Measurements from ENCODE around the gene TTLL8. TPM values are rescaled to one million over a fixed set of nuclear protein-coding genes. Genes with fewer than 3 reads are reported as not detected.

Gene TTLL8
- total RNA-seq, 2 experiments from 2014 or later: 0.06 to 0.72 TPM

GRCh38 chr22:50000587-50001387 is 57.3 kb downstream of the TTLL8 start:
- Histone ChIP-seq H3K27ac (ENCODE audit: low read depth, low read length, poor library complexity, severe bottlenecking) (no peak overlapping the region), H3K36me3 (ENCODE audit: insufficient read depth, low read length) (no peaks in the 10 kb centered on the region), H4K20me1 (ENCODE audit: insufficient read depth, low read length) (no peaks in the 10 kb centered on the region), H3K4me3 (ENCODE audit: low read depth, low read length, poor library complexity, severe bottlenecking) (no peak overlapping the region), H3K4me1 (ENCODE audit: insufficient read depth, low read length, poor library complexity, severe bottlenecking) (peaks cover 10% of the 10 kb centered on the region), H3K4me2 (ENCODE audit: low read length) (no peak overlapping the region), H2AFZ (ENCODE audit: low read length) (no peak overlapping the region), H3K79me2 (ENCODE audit: insufficient read depth, low read depth, low read length) (no peaks in the 10 kb centered on the region), H3K9me3 (ENCODE audit: low read length) (no peaks in the 10 kb centered on the region), H3K9me2 (ENCODE audit: insufficient read depth, low read length) (no peaks in the 10 kb centered on the region)
- TF ChIP-seq CTCF (conservative IDR thresholded peaks at IDR 0.05; ENCODE audit: low read length) (no peak), EZH2phosphoT487 (IDR thresholded peaks at IDR 0.05; ENCODE audit: borderline replicate concordance, low read depth, low read length) (no peak)
- ChIA-PET CTCF (ENCODE audit: unreplicated experiment) (no interaction called here), POLR2A (no interaction called here)
- no TSS peak for BruUV-seq (replicated peaks)
- no peak for DNase-seq (ENCODE audit: low spot score)
- intact Hi-C loops (cut with micrococcal nuclease; ENCODE audit: unreplicated experiment): no loop called here

GRCh38 chr22:49999946-50000586 is 58.0 kb downstream of the TTLL8 start:
- TF ChIP-seq CTCF (conservative IDR thresholded peaks at IDR 0.05; ENCODE audit: low read length): no peak
- no peak for TF ChIP-seq EZH2phosphoT487 (IDR thresholded peaks at IDR 0.05; ENCODE audit: borderline replicate concordance, low read depth, low read length)
- H3K4me2 ChIP-seq (ENCODE audit: low read length): no peak overlapping the region
- CTCF ChIA-PET (ENCODE audit: unreplicated experiment): no interaction called here
- POLR2A ChIA-PET: no interaction called here
- H4K20me1 ChIP-seq (ENCODE audit: insufficient read depth, low read length): no peaks in the 10 kb centered on the region
- no peak overlapping the region for H3K4me3 ChIP-seq (ENCODE audit: low read depth, low read length, poor library complexity, severe bottlenecking)
- BruUV-seq (replicated peaks): no TSS peak
- no peak for DNase-seq (ENCODE audit: low spot score)
- H3K9me3 ChIP-seq (ENCODE audit: low read length): no peaks in the 10 kb centered on the region
- H3K4me1 ChIP-seq (ENCODE audit: insufficient read depth, low read length, poor library complexity, severe bottlenecking): peaks cover 10% of the 10 kb centered on the region
- intact Hi-C loops (cut with micrococcal nuclease; ENCODE audit: unreplicated experiment): no loop called here
- H3K27ac ChIP-seq (ENCODE audit: low read depth, low read length, poor library complexity, severe bottlenecking): no peak overlapping the region
- no peaks in the 10 kb centered on the region for H3K79me2 ChIP-seq (ENCODE audit: insufficient read depth, low read depth, low read length)
- H3K36me3 ChIP-seq (ENCODE audit: insufficient read depth, low read length): no peaks in the 10 kb centered on the region
- H2AFZ ChIP-seq (ENCODE audit: low read length): no peak overlapping the region
- H3K9me2 ChIP-seq (ENCODE audit: insufficient read depth, low read length): no peaks in the 10 kb centered on the region
